ENCODE results near the gene SNRPD2.
"Not testable (repeated sequence)": the region's sequence is repeated elsewhere in the genome, so short reads cannot be mapped to it uniquely, and the experiment has no call there.

The SNRPD2 gene

DNA sequence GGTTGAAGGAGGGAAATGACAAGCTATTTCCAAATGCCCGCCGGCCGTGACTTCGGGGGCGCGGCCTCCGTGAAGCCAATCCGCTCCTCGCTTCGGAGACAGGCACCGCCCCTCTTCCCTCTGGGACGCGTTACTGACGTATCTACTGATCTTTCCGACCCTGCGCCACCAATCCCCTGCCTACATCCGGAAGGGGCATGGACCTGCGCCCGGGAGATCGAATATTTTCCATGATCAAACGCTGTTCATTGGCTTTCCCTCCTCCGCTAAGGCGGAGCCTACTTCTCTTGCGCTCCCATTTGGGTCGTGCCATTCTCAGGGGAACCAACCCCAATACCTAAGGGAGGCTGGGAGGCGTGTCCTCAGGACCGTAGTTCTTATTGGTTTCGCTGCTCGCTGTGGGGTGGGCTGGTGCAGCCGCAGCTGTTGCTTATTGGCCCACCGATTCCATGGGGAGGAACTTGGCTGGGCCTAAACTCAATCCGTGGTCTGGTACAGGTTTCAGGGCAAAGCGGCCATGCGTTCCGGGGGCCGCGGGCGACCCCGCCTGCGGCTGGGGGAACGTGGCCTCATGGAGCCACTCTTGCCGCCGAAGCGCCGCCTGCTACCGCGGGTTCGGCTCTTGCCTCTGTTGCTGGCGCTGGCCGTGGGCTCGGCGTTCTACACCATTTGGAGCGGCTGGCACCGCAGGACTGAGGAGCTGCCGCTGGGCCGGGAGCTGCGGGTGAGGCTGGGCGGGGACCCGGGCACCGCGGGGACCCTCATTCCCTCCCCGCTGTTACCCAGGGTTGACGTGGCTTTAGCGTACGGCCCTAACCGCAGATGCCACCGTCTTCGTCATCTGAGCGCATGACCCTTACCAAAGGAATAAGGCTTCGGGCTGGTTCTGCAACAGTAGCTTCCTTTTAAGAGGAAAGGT, 693 bp upstream of the SNRPD2 start, which contains the start of gene QPCTL:
QPCTL (plus strand) TSS at position 480 of the 919 bp plus-strand sequence; CDS start at position 518, 38 bp downstream.
- Histone ChIP-seq H3K9me2 (replicated peaks; ENCODE audit: insufficient read depth, low read length) (no peaks in the 10 kb centered on the region), H3K4me2 (ENCODE audit: low read depth, low read length) (peak within 1 kb of the TSS; percentile 57), H2AFZ (ENCODE audit: low read length) (peak within 1 kb of the TSS; percentile 91), H3K27ac (ENCODE audit: low read length) (peak within 1 kb of the TSS; percentile 88), H3K36me3 (replicated peaks; ENCODE audit: insufficient read depth, low read length) (0 out of 2 replicates have a peak, but pooled peaks cover 9% of the 10 kb centered on the region), H3K79me2 (ENCODE audit: low read length) (peaks cover 42% of the 10 kb centered on the region), H3F3A (ENCODE audit: insufficient read depth, low read length) (no peaks in the 10 kb centered on the region), H3K9ac (ENCODE audit: low read length) (peak within 1 kb of the TSS; percentile 91), H4K20me1 (ENCODE audit: insufficient read depth, low read length) (no peaks in the 10 kb centered on the region), H3K4me1 (ENCODE audit: low read length) (0 out of 2 replicates have a peak, but pooled peaks cover 10% of the 10 kb centered on the region), H3K4me3 (ENCODE audit: low read length) (peak within 1 kb of the TSS; percentile 85), H3K27me3 (replicated peaks; ENCODE audit: insufficient read depth, low read length) (no peaks in the 10 kb centered on the region), H3K9me3 (replicated peaks; ENCODE audit: insufficient read depth, low read length) (no peaks in the 10 kb centered on the region)
- DNase-seq: peak; percentile 99
- TF ChIP-seq EZH2phosphoT487 (IDR thresholded peaks at IDR 0.05; ENCODE audit: low read length) (no peak), EZH2 (optimal IDR thresholded peaks at IDR 0.05; ENCODE audit: low read depth, low read length) (no peak)
- TF ChIP-seq, protein P1, sequence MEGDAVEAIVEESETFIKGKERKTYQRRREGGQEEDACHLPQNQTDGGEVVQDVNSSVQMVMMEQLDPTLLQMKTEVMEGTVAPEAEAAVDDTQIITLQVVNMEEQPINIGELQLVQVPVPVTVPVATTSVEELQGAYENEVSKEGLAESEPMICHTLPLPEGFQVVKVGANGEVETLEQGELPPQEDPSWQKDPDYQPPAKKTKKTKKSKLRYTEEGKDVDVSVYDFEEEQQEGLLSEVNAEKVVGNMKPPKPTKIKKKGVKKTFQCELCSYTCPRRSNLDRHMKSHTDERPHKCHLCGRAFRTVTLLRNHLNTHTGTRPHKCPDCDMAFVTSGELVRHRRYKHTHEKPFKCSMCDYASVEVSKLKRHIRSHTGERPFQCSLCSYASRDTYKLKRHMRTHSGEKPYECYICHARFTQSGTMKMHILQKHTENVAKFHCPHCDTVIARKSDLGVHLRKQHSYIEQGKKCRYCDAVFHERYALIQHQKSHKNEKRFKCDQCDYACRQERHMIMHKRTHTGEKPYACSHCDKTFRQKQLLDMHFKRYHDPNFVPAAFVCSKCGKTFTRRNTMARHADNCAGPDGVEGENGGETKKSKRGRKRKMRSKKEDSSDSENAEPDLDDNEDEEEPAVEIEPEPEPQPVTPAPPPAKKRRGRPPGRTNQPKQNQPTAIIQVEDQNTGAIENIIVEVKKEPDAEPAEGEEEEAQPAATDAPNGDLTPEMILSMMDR (IDR thresholded peaks at IDR 0.05; ENCODE audit: low read length): no peak

- DNase-seq: no peak
- 0 out of 2 replicates have a peak, but pooled peaks cover 9% of the 10 kb centered on the region for H3K36me3 ChIP-seq (replicated peaks; ENCODE audit: insufficient read depth, low read length)
- no peak overlapping the region for H2AFZ ChIP-seq (ENCODE audit: low read length)
- H4K20me1 ChIP-seq (ENCODE audit: insufficient read depth, low read length): no peaks in the 10 kb centered on the region
- H3K27ac ChIP-seq (ENCODE audit: low read length): no peak overlapping the region
- no peak overlapping the region for H3K4me3 ChIP-seq (ENCODE audit: low read length)
- no peak overlapping the region for H3K9ac ChIP-seq (ENCODE audit: low read length)
- H3K4me1 ChIP-seq (ENCODE audit: low read length): 0 out of 2 replicates have a peak, but pooled peaks cover 5% of the 10 kb centered on the region
- H3F3A ChIP-seq (ENCODE audit: insufficient read depth, low read length): 0 out of 2 replicates have a peak, but pooled peaks cover 9% of the 10 kb centered on the region
- H3K9me2 ChIP-seq (replicated peaks; ENCODE audit: insufficient read depth, low read length): no peaks in the 10 kb centered on the region
- no peaks in the 10 kb centered on the region for H3K27me3 ChIP-seq (replicated peaks; ENCODE audit: insufficient read depth, low read length)
- H3K9me3 ChIP-seq (replicated peaks; ENCODE audit: insufficient read depth, low read length): no peaks in the 10 kb centered on the region
- peaks cover 30% of the 10 kb centered on the region for H3K79me2 ChIP-seq (ENCODE audit: low read length)
- no peak overlapping the region for H3K4me2 ChIP-seq (ENCODE audit: low read depth, low read length)
- TF ChIP-seq, protein P1 (IDR thresholded peaks at IDR 0.05; ENCODE audit: low read length): no peak
- TF ChIP-seq EZH2 (optimal IDR thresholded peaks at IDR 0.05; ENCODE audit: low read depth, low read length) (no peak), EZH2phosphoT487 (IDR thresholded peaks at IDR 0.05; ENCODE audit: low read length) (no peak)
These were observed 4.2 kb downstream of the SNRPD2 start for GRCh38 chr19:45687599-45687998.

DNA sequence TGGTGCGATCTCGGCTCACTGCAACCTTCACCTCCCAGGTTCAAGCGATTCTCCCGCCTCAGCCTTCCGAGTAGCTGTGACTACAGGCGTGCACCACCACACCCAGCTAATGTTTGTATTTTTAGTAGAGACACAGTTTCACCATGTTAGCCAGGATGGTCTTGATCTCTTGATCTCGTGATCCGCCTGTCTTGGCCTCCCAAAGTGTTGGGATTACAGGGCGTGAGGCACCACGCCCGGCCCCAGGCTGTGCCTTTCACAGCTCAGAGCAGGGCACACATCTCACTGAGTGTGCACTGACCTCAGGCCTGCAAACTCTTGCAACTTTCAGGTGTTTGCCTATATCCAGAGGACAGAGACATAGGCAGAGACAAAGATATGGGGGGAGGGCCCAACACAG, 6.7 kb downstream of the SNRPD2 start:
- H3F3A ChIP-seq (ENCODE audit: insufficient read depth, low read length); H3K9me3 ChIP-seq (replicated peaks; ENCODE audit: insufficient read depth, low read length); H3K36me3 ChIP-seq (replicated peaks; ENCODE audit: insufficient read depth, low read length); H3K4me1 ChIP-seq (ENCODE audit: low read length); H3K9ac ChIP-seq (ENCODE audit: low read length); H2AFZ ChIP-seq (ENCODE audit: low read length); H4K20me1 ChIP-seq (ENCODE audit: insufficient read depth, low read length); H3K4me2 ChIP-seq (ENCODE audit: low read depth, low read length); H3K4me3 ChIP-seq (ENCODE audit: low read length); H3K9me2 ChIP-seq (replicated peaks; ENCODE audit: insufficient read depth, low read length); H3K27me3 ChIP-seq (replicated peaks; ENCODE audit: insufficient read depth, low read length); DNase-seq; H3K27ac ChIP-seq (ENCODE audit: low read length): not testable (repeated sequence)
- H3K79me2 ChIP-seq (ENCODE audit: low read length): peaks cover 13% of the 10 kb centered on the region; the same call in 1 of the 2 replicates

All from MM.1S (cell line).